Colonic mucosa (tissue), 4 donors: ENCODE data around the gene MAD1L1. TPM values are rescaled to one million over a fixed set of nuclear protein-coding genes. Genes with fewer than 3 reads are reported as not detected.

Source experiments
- DNase-seq: peaks from one replicate; pipeline ENCODE4 v3.0.0-alpha.2; 2020
- H3K27ac ChIP-seq: fragments of 200-600 bp; one replicate; pipeline ENCODE4 v1.8.0; 2021
- H3K27me3 ChIP-seq: fragments of 200-600 bp; one replicate; pipeline ENCODE4 v1.8.0; 2021
- H3K36me3 ChIP-seq: fragments of 200-600 bp; one replicate; pipeline ENCODE4 v1.8.0; 2021
- H3K4me1 ChIP-seq: fragments of 200-600 bp; one replicate; pipeline ENCODE4 v1.8.0; 2021; ENCODE audit warnings: mild to moderate bottlenecking
- H3K4me3 ChIP-seq: fragments of 200-600 bp; one replicate; pipeline ENCODE4 v1.8.0; 2021
- H3K9ac ChIP-seq, 2 donors: one replicate each; pipeline ENCODE4 v1.7.0; 2013; ENCODE audit warnings: control low read depth in 2 of 2, low read depth in 2 of 2, low read length in 2 of 2
- H3K9me3 ChIP-seq: fragments of 200-600 bp; one replicate; pipeline ENCODE4 v1.8.0; 2021
- CTCF ChIP-seq: fragments of 200-600 bp; IDR thresholded peaks from one replicate; pipeline ENCODE4 v1.8.0; 2022; ENCODE audit warnings: antibody characterized with exemption, mild to moderate bottlenecking
- intact Hi-C: fragments of 100-400 bp; cut with DNase I; formaldehyde crosslinking; loops from one replicate; pipeline ENCODE4 v1.14.1; 2022
- total RNA-seq, 2 donors: library from RNA; stranded (reverse); fragmentation: NEBNext Ultra II Directional in 1 of 2; extraction: Animal tissue kit (Norgen Biotek cat#: 25700) in 1 of 2; gene quantifications; one replicate each; pipeline ENCODE4 v1.2.1, GENCODE V29; 2021
- donor health status: healthy.
- donor health status: DM: no; HTN: no; CAD: no.
- donor health status: DM: no; HTN: no; CAD: no.

Gene MAD1L1
- total RNA-seq, 2 donors from 2014 or later, result 18.2 to 47.0 TPM

GRCh38 chr7:2034291-2035201 lies 198.2 kb downstream of the MAD1L1 start:
- H3K9ac ChIP-seq, result no peak overlapping the region
- intact Hi-C loops, result no loop called here
- no peak for DNase-seq

GRCh38 chr7:2033586-2034135 lies 199.1 kb downstream of the MAD1L1 start:
- no peaks in the 10 kb centered on the region for H3K36me3 ChIP-seq
- no peak overlapping the region for H3K9ac ChIP-seq
- no peaks in the 10 kb centered on the region for H3K4me1 ChIP-seq
- H3K27ac ChIP-seq, result no peak overlapping the region
- H3K9me3 ChIP-seq, result no peaks in the 10 kb centered on the region
- H3K4me3 ChIP-seq, result no peak overlapping the region
- intact Hi-C loops, result no loop called here
- H3K27me3 ChIP-seq, result no peaks in the 10 kb centered on the region
- no peak for TF ChIP-seq CTCF
- DNase-seq, result no peak

More at GRCh38 chr7:2034291-2035201, 198.2 kb downstream of the MAD1L1 start:
- H3K27ac ChIP-seq, result no peak overlapping the region
- H3K36me3 ChIP-seq, result no peaks in the 10 kb centered on the region
- no peaks in the 10 kb centered on the region for H3K9me3 ChIP-seq
- TF ChIP-seq CTCF, result no peak
- no peaks in the 10 kb centered on the region for H3K4me1 ChIP-seq
- H3K27me3 ChIP-seq, result no peaks in the 10 kb centered on the region
- H3K4me3 ChIP-seq, result no peak overlapping the region

- intact Hi-C loops, result no loop called here
- Histone ChIP-seq H3K4me3 (no peak overlapping the region), H3K4me1 (no peaks in the 10 kb centered on the region), H3K9ac (no peak overlapping the region), H3K27me3 (no peaks in the 10 kb centered on the region), H3K36me3 (no peaks in the 10 kb centered on the region), H3K9me3 (no peaks in the 10 kb centered on the region), H3K27ac (no peak overlapping the region)
- no peak for TF ChIP-seq CTCF
- DNase-seq, result no peak
These were observed 199.8 kb downstream of the MAD1L1 start for GRCh38 chr7:2032876-2033407.

- no peak for DNase-seq
- intact Hi-C loops, result no loop called here
- TF ChIP-seq CTCF, result no peak
- Histone ChIP-seq H3K4me1 (no peaks in the 10 kb centered on the region), H3K9ac (no peak overlapping the region), H3K27me3 (no peaks in the 10 kb centered on the region), H3K9me3 (no peaks in the 10 kb centered on the region), H3K36me3 (no peaks in the 10 kb centered on the region), H3K4me3 (no peak overlapping the region), H3K27ac (no peak overlapping the region)
These were observed 200.5 kb downstream of the MAD1L1 start for GRCh38 chr7:2032030-2032875.

GRCh38 chr7:2031451-2031845 lies 201.3 kb downstream of the MAD1L1 start:
- no peaks in the 10 kb centered on the region for H3K4me1 ChIP-seq
- intact Hi-C loops, result no loop called here
- H3K27ac ChIP-seq, result no peak overlapping the region
- no peak for DNase-seq
- H3K27me3 ChIP-seq, result no peaks in the 10 kb centered on the region
- no peak overlapping the region for H3K4me3 ChIP-seq
- TF ChIP-seq CTCF, result no peak
- H3K9me3 ChIP-seq, result no peaks in the 10 kb centered on the region
- H3K36me3 ChIP-seq, result no peaks in the 10 kb centered on the region
- no peak overlapping the region for H3K9ac ChIP-seq
